Right lobe of liver (tissue), 6 donors: Measurements from ENCODE around the gene EPHA2. TPM values are rescaled to one million over a fixed set of nuclear protein-coding genes. Genes with fewer than 3 reads are reported as not detected.
A peak's percentile ranks its signal among the peaks of the same experiment; 100 is the strongest.

ENCODE experiments used
- ATAC-seq, 4 donors: fragments of 200-7000 bp; cut with Tn5 transposase; one replicate each; pipeline ENCODE4 v1.9.1; 2020; ENCODE audit warnings: mild to moderate bottlenecking in 4 of 4, moderate library complexity in 4 of 4
- DNase-seq, 3 donors: peaks; one replicate each; pipeline ENCODE4 v3.0.0-alpha.2; 2020
- H3K27ac ChIP-seq, 3 donors: fragments of 200-600 bp; one replicate each; pipeline ENCODE4 v1.8.0; 2022
- H3K27me3 ChIP-seq, 2 donors: fragments of 200-600 bp; one replicate each; pipeline ENCODE4 v1.8.0; 2022
- H3K36me3 ChIP-seq, 4 donors: fragments of 200-600 bp; sonication (generic) in 1 of 4; one replicate each; pipeline versions ENCODE4 v1.5.1 to v1.8.0; 2017 to 2022; ENCODE audit warnings: control low read depth in 1 of 4
- H3K4me1 ChIP-seq, 4 donors: fragments of 200-600 bp; sonication (generic) in 1 of 4; one replicate each; pipeline versions ENCODE4 v1.5.1 to v1.8.0; 2017 to 2022; ENCODE audit warnings: control low read depth in 1 of 4
- H3K4me3 ChIP-seq, 3 donors: fragments of 200-600 bp; one replicate each; pipeline ENCODE4 v1.8.0; 2022
- H3K9me3 ChIP-seq, 4 donors: fragments of 200-600 bp; sonication (generic) in 1 of 4; one replicate each; pipeline versions ENCODE4 v1.5.1 to v1.8.0; 2017 to 2022; ENCODE audit warnings: control low read depth in 1 of 4
- POLR2A ChIP-seq: fragments of 450-650 bp; IDR thresholded peaks from one replicate; pipeline ENCODE4 v1.6.1; 2017; ENCODE audit warnings: antibody characterized with exemption, mild to moderate bottlenecking
- WGBS: methylation state at CpG from one replicate; pipeline ENCODE4 v1.1.6; 2018; ENCODE audit warnings: low coverage, low lambda C conversion rate; ENCODE audit not compliant: insufficient coverage; ENCODE audit errors: missing lambda C conversion rate; 5-methylcytosine and 5-hydroxymethylcytosine counted together
- intact Hi-C, 2 donors: fragments of 100-400 bp; cut with DNase I; formaldehyde crosslinking; loops; one replicate each; pipeline versions ENCODE4 v1.11.2 to v1.14.1; 2022
- total RNA-seq, 6 experiments: library from RNA; depleted of rRNA in 2 of 6; stranded (reverse); fragments of >200 nt in 2 of 6; fragmentation: NEBNext Ultra II Directional in 3 of 6; extraction: Animal tissue kit (Norgen Biotek cat#: 25700) in 3 of 6; gene quantifications; one replicate each; pipeline versions ENCODE4 v1.1.0 to v1.2.4, GENCODE V29; 2016 to 2023
- TF ChIP-seq, protein P1 (sequence below), 4 donors: fragments of 200-600 bp in 3 of 4; fragments of 450-650 bp in 1 of 4; IDR thresholded peaks; one replicate each; pipeline versions ENCODE4 v1.5.1 to v1.8.0; 2016 to 2022; ENCODE audit warnings: antibody characterized with exemption in 4 of 4, mild to moderate bottlenecking in 2 of 4
- donor health status: DM: no; HTN: yes; CAD: no.
- donor health status: DM: no; HTN: no; CAD: no.
- donor health status: DM: no; HTN: no; CAD: no.
- donor health status: DM: no; HTN: yes; CAD: no.
- donor health status: DM: no; HTN: yes; CAD: no.

EPHA2 gene
- total RNA-seq, 6 experiments from 2014 or later, result 6.0 to 14.7 (median 10.8) TPM

DNA sequence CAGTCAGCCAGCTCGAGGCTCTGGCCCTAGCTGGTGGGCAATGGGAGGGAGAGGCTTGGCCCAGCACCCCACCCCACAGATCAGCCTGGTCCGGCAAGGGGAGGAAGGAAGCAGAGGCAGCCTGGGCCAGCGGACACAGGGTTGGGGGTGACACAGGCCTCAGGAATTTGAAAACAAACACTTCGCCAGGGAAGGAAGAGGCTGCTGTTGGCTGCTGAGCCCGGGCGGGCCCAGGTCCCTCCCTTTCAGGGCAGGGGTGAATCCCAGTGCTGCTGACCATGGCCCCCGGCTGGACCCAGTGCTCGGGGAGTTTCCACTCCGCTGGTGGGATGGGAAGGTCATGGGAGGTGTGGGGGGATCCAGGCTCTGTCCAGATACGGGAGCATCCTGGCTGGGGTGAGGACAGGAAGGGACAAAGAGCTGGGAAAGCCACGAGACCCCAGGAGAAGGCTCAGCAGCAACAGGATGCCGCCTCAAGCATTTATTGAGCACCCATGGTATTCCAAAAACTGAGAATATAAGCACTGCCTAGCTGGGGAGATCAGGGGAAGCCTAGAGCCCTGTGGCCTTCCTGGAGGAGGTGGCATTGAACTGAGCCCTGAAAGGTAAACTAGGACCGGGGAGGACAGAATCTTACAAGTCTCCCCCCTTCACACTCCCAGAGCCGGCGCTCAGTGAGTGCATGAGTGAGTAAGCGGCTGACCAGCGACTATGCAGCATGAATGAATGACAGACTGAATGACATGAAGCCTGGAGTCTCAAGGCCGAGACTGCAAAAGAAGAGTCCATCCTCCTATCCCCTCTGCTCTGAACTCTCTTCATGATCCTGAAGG is 26.2 kb upstream of the EPHA2 start:
- Histone ChIP-seq H3K4me1 (peaks cover 0 to 76% (median 33%) of the 10 kb centered on the region in 4 donors), H3K27ac (peak overlapping the region; percentile 79 to 95 (median 91)), H3K4me3 (no peak overlapping the region), H3K36me3 (no peaks in the 10 kb centered on the region), H3K27me3 (no peaks in the 10 kb centered on the region), H3K9me3 (no peaks in the 10 kb centered on the region)
- peak; percentile 59 for TF ChIP-seq POLR2A
- TF ChIP-seq, protein P1, sequence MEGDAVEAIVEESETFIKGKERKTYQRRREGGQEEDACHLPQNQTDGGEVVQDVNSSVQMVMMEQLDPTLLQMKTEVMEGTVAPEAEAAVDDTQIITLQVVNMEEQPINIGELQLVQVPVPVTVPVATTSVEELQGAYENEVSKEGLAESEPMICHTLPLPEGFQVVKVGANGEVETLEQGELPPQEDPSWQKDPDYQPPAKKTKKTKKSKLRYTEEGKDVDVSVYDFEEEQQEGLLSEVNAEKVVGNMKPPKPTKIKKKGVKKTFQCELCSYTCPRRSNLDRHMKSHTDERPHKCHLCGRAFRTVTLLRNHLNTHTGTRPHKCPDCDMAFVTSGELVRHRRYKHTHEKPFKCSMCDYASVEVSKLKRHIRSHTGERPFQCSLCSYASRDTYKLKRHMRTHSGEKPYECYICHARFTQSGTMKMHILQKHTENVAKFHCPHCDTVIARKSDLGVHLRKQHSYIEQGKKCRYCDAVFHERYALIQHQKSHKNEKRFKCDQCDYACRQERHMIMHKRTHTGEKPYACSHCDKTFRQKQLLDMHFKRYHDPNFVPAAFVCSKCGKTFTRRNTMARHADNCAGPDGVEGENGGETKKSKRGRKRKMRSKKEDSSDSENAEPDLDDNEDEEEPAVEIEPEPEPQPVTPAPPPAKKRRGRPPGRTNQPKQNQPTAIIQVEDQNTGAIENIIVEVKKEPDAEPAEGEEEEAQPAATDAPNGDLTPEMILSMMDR (IDR thresholded peaks at IDR 0.05), result no peak
- peak; percentile 66 to 86 (median 83) for DNase-seq
- intact Hi-C loops, result loop anchor here in 1 of 2 donors (5.0 kb wide), 1 partner anchor 40 kb away; no protein-coding TSS in a partner anchor
- ATAC-seq, result peak; percentile 36 to 73 (median 62)
- 43% methylated on average over 16 of the region's 18 CpGs for WGBS

DNA sequence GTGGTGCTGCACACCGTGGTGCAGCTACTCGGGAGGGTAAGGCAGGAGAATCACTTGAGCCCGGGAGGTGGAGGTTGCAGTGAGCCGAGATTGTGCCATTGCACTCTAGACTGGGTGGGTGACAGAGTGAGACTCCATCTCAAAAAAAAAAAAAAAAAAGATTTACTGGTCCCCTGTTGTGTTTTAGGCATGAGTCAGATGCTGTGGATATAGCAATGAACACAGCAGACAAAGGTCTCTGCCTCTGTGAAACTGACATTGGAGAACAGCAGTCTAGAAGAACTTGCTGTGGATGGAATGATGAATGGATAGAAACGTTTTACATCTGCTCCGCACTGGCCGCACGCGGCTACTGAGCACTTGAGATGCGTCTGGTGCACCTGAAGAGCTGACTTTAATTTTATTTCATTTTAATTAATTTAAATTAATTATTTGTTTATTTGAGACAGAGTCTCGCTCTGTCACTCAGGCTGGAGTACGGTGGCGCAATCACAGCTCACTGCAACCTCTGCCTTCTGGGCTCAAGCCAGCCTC is 24.5 kb upstream of the EPHA2 start:
- H3K4me1 ChIP-seq, result peaks cover 0 to 85% (median 44%) of the 10 kb centered on the region in 4 donors
- ATAC-seq, result no peak
- intact Hi-C loops, result loop anchor here in 1 of 2 donors (5.0 kb wide), 1 partner anchor 38 kb away; no protein-coding TSS in a partner anchor

GRCh38 chr1:16178596-16179497 is 23.0 kb upstream of the EPHA2 start:
- intact Hi-C loops, result no loop called here
- DNase-seq (peak; percentile 63 to 88 (median 87)), ATAC-seq (peak; percentile 45 to 73 (median 64))
- TF ChIP-seq, protein P1 (IDR thresholded peaks at IDR 0.05), result no peak
- no peak for TF ChIP-seq POLR2A
- Histone ChIP-seq H3K9me3 (no peaks in the 10 kb centered on the region), H3K4me3 (peak overlapping the region in 1 of 3 donors; percentile 11), H3K36me3 (no peaks in the 10 kb centered on the region), H3K4me1 (peaks cover 1 to 84% (median 43%) of the 10 kb centered on the region in 4 donors), H3K27ac (peak overlapping the region; percentile 22 to 95 (median 79)), H3K27me3 (no peaks in the 10 kb centered on the region)
- 34% methylated on average over 16 of the region's 19 CpGs for WGBS

More for the DNA sequence above, 24.5 kb upstream of the EPHA2 start:
- Histone ChIP-seq H3K9me3 (no peaks in the 10 kb centered on the region), H3K4me3 (no peak overlapping the region), H3K36me3 (no peaks in the 10 kb centered on the region), H3K27ac (peak overlapping the region in 2 of 3 donors; percentile 79 to 95), H3K27me3 (no peaks in the 10 kb centered on the region)
- TF ChIP-seq, protein P1 (IDR thresholded peaks at IDR 0.05), result no peak
- no peak for TF ChIP-seq POLR2A
- 76% methylated on average over 10 of the region's 13 CpGs for WGBS
- no peak for DNase-seq

DNA sequence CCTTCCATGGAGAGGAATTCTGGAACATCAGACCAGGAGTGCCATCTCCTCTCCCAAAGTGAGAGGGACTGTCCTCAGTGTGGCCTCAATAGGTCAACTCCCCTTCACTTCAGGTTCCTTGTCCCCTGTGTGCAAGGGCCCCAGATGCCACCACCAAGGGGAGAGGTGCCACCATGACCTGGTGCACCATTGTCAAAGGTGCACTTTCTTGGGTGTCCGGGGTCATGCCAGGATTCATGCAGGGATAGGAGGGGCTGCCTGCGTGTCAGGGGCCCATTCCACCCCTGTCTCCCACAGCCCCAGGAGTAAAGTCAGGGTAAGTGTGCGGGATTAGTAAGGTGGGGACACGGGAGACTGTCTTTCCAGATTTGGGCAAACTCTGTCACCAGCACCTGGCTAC is 21.4 kb upstream of the EPHA2 start:
- Histone ChIP-seq H3K27ac (peak overlapping the region; percentile 79 to 95 (median 81)), H3K27me3 (no peaks in the 10 kb centered on the region), H3K9me3 (no peaks in the 10 kb centered on the region), H3K4me1 (peaks cover 2 to 70% (median 38%) of the 10 kb centered on the region in 4 donors), H3K4me3 (no peak overlapping the region), H3K36me3 (no peaks in the 10 kb centered on the region)
- ATAC-seq (no peak), DNase-seq (no peak)
- TF ChIP-seq, protein P1 (IDR thresholded peaks at IDR 0.05), result no peak
- no peak for TF ChIP-seq POLR2A
- no CpG with 5 or more reads among the region's 4 CpGs for WGBS
- intact Hi-C loops, result no loop called here
